Pulmonary artery endothelial cell (primary cell): Measurements from ENCODE around the gene ABO. TPM values are rescaled to one million over a fixed set of nuclear protein-coding genes. Genes with fewer than 3 reads are reported as not detected.
"Not testable (repeated sequence)": the region's sequence is repeated elsewhere in the genome, so short reads cannot be mapped to it uniquely, and the experiment has no call there.

Source experiments
- DNase-seq: peaks from one replicate; pipeline ENCODE4 v3.0.0-alpha.2; 2011; ENCODE audit warnings: low read depth, low spot score
- total RNA-seq: library from RNA; depleted of rRNA; stranded (reverse); fragments of >200 nt; gene quantifications from 2 replicates; pipeline ENCODE4 v1.2.3, GENCODE V29; 2014

ABO gene
- total RNA-seq, 1 donor from 2014 or later: not detected

DNA sequence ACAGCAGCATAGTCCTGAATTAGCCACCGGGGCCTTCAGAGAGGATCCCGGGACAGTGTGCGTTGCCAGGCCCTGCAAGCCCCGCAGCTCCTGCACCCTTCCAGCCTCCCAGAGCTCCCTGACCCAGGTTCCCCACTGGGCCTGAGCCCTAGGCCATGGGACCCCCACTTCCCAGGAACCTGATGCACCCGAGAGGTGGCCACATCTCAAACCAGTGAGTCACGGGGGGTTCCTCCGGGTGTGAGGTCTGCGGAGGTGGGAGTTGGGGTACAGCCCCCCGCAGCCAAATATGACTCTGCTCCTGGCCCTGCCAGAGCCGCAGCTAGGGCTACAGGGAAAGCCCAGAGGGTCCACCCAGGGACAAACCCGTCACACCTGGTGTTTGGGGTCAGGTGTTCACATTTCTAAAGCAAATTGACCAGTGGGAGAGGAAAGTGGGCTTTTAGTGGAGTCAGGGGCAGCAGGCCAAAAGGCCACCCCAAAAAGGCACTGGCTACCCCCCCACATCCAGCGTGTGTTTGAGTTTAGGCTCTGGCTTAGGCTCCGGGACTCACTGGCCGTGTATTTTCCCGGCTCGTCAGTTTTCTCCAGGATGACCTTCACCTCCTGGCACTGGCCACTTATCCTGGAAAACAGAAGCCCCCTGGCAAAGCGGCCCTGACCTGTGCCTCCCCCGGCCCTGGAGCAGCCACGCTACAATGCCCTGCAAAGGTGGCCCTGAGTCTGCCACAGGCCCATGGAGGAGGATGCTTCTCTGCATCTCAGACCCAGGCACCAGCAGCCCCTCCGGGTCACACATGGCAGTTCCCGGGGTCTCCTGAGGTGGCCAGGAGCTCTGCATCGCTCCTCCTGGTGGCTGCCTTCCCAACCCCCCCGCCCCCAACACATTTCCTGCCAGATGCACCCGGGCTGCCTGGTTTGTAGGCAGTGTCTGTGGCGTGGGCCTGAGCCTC, 48.5 kb downstream of the ABO start:
- no peak for DNase-seq

DNA sequence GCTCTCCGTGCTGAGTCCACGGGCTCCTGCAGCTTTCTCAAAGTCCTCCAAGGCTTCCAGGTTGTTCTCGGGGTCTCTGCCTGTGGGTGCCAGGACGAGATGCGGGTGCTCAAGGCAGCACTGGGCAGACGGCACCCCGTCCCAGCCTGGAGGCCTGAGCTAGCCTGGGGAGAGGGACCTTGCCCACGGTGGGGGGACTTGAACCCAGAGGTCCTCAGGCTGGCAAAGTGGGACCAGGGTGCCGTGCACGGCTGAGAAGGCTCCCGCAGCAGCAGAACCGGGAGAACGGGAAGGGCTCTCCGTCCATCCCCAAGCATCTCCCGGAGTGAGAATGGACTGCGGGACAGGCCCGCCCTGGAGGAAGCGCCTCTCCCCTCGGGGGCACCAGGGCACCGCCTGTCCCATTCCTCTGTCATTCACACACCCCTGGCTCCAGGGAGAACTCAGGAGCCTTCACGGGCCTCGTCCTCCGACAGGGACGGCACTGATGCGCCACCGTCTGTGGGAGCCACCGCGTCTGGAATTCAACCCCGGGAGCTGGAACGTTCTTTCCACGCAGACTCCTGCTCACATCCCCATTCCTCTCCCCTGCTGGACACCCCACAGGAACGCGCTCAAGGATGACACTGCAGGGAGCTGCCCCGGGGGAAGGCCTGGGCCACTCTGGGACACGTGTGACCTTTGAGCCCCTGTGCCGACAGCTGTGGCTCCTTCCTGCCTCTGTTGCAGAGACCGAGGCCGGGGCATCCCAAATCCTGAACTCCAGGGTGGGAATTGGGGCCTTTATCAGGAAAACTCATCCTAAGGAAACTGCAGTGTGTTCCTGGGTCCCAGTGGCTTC, 49.6 kb downstream of the ABO start:
- DNase-seq: no peak

DNA sequence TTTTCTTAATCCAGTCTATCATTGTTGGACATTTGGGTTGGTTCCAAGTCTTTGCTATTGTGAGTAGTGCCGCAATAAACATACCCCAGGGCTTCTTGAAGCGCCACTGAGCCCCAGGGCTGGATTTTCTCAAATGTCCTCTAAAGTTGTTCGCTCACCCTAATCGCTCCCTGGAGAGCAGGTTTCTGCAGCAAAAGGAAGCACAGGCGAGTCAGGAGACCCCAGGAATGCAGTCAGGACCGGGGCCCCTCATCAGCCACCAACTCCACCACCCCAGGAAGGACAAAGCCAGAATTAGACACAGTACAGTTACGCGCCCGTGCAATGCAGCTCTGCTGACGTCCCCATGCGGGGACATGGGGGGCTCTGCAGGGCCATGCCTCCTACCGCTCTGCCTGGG, 50.2 kb downstream of the ABO start:
- no peak for DNase-seq

DNA sequence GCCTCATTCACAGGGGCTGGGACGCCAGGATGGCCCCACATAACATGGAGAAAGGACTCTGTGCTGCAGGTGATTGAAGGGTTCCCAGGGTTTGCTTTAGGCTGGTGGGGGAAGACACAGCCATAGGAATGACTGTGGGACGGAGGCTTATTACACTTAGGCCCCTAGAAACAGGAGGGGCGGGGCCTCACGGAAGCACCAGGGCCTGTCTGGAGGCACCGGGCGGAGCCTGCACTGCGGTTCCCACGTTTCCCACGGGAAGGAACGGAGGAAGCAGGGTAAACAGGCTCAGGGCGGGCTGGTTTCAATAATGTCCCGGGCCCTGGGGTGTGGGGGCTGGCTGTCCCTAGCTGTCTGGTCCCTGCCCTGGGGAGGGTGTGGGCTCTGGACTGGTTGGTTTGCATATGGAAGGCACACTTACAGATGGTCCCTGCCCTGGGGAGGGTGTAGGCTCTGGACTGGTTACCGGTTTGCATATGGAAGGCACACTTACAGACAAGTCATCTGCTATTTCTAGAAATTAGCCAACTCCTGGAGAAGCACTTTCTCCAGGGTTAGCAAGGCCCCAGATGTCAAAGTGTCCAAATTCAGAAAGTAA, 51.7 kb downstream of the ABO start:
- DNase-seq: not testable (repeated sequence)

DNA sequence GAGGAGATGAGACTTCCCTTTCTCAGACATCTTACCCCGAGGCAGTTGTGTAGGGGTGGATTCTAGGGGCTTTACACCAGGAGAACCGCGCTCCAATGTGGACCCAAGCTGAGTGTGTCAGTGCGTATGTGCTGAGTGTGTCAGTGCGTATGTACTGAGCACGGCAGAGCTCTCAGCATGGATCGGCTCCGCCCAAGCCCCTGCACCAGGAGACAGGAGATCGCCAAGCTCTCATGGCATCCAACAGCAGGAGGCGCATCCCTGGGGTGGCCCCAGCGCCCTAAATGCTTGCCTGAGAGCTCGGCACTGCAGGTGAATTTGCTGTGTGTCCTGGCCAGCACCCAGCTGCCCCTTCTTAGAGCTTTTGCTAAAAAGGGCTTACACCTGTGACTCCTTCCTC, 53.0 kb downstream of the ABO start:
- not testable (repeated sequence) for DNase-seq

DNA sequence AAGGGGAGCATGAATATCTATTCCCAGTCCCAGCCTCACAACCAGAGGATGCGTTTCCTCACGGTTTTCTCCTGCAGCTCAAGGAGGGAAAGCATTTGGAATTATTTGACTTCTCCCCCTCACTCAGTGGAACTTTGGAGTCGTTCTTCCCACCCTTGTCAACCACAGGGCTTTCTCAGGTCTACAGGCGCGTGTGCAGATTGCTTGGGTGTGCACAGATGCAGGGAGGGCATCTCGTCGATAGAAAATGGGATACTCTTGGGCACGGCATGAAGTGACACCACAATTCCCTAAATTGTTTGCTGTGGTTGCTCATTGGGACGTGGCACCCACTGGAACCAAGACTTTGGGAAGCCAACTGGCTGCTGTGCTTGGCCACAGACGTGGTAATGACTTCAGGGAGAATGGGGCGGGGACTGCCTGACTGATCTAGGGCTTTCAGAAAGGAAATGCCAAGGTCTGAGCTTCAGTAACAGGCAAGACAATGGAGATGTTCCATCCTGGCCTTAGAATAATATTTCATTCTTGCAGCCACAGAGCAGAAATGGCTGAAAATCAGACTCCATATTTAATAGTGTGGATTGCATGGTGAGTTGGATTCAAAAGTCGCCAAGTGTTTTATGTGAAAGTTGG, 53.7 kb downstream of the ABO start:
- DNase-seq: no peak

DNA sequence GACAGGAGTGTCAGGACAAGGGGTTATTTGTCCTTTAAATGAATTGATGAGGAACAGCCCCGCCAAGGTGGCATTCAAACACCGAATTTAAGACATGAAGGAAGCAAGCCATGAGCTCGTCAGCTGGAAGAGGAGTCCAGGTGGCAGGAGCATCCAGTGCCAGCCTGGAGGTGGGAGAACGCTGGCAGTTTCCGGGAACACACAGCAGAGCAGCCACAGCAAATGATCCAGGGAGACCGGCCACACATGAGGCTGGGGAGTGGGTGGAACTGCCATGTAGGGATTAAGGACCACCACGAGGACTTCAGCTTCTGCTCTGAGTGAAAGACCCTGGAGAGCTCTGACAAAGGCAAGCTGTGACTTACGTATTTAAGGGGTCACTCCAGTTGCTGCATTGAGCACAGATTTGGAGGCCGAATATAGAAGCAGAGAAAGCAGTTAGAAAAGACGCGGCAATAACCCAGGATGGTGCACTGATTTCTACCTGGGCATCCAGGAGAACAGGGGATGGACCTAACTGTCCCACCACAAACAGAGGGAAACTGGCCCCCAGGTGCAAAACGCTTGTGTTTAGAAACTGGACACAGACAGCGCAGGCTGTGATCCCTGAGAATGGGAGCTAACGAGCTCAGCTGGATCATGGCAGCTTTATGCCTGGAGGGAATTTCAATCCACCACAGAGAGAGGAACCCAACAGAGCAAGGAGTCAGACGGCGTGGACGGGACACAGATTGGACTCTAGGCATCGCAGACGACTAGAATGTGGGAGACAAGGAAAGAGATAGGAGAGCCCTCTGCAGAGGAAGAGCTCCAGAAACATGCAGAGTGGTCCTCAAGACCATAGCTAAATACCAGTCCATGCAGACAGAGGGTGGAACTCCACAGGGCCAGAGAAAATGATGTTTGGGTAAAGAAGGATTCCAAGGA, 56.7 kb downstream of the ABO start:
- not testable (repeated sequence) for DNase-seq

DNA sequence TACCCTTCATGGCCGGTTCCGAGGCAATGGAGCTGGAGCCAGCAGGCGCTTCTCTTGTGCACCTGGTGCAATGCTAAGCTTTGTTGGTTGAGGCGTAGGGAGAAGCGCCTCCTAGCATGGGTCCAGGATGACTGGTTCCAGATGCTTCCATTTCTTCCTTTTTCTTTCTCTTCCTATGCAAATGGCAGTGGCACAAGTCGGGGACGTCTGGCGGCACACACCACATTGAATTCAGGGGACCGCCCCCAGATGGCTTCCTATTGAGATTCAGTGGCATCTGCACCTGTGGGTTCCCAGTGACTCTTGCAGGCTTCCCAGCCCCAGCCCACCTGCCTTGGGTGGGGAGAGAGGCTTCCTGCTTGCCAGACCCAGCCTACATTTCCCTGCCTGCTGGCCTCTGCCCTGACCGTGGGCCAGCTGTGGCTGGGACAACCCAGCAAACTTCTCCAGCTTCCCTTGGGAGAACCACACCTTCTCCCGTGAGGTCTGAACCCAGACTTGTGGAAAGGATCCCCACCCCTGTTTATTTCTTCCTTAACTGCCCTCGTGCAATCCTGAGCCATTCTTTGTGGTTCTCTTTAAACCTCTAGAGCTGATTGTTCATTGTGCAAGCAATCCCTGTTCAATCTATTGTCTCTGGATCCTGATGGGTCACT, 57.5 kb downstream of the ABO start:
- not testable (repeated sequence) for DNase-seq

DNA sequence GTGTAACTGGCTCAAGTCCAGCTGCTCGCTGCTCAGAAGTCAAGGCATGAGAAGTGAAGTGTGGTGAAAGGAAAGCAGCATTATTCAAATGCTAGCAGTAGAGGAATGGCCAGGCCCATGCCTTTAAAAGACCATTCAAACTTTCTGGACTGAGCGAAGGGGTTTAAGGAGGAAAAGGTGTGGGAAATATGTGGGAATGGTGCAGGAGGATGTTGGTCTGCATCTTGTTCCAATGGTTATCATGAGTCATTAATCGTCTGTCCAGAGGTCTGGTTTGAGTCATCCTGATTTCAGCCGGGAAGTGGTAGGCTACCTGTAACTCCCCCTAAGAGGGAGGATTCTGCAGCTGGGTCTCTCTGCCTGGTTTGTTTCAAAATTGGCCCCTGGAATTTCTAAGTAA, 60.7 kb downstream of the ABO start:
- DNase-seq: not testable (repeated sequence)

DNA sequence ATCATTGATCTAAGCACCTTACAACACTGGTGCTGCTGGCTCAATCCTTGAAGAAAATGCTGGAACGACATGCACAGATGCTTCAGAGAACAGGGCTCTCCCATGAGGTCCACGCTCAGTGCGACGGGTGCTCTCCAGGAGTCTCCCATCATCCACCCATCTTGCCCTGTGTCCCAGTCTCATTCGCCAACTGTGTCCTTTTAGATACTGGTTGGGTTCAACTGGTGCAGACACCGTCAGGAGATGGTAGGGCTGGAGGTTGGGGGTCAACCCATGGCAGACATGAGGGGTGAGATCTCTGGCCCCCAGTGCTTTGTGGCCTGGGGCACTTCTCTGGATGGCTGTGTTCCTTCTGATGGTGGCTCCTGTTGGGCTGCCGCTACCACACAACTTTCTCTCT, 64.4 kb downstream of the ABO start:
- DNase-seq: no peak

DNA sequence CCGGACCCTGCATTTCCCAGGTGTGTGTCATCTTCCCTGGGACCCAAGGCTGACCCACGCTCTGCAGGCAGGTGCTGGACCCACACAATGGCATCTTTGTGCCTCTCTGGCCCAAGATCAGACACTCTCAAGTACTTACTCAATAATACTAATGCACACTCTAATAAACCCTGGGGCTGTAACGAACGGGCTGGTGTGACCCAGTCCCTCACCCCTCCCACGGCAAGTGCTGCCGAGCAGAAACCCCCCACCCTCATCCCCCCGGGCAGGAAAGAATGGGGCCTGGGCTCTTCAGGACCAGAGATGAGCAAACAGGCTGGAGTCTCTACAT, 64.8 kb downstream of the ABO start:
- no peak for DNase-seq

DNA sequence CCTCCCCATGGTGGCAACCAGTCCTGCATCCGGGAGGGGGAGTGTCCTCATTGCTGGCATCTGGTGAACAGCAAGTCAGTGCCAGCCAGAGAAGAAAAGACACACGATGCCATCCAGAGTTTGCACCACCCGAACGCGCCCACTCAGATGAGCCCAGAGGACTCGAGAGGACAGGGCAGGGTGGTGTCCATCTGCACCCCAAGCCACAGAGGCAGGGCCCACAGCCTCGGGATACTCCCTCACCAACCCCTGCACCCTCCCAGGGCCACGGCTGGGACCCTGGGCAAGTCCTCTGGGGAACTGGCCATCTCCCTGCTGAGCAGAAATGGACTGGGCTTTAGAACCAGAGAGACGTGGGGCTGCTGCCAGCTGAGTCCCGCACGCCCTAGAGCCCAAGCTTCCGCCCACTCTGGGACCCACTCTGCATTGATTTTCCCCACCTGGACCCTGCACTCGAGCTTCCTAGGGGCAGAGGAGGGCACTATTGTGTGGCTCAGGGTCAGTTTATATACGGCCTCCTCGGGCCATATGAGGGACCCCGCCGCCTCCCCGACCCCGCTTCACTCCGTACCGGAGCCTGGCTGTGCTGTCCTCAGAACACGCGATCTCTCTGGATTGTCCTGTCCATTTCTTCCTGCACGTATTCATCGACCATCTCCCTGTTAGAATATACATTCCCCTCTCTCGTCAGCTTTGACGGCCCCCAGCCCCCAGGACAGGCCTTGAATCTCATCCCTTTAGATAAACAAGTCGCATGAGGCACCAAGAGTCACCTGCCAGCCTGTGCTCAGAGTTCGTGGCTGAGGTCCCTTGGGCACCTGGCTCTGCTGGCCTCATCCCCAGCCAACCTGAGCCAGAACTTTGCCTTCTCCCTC, 65.4 kb downstream of the ABO start:
- DNase-seq: not testable (repeated sequence)

DNA sequence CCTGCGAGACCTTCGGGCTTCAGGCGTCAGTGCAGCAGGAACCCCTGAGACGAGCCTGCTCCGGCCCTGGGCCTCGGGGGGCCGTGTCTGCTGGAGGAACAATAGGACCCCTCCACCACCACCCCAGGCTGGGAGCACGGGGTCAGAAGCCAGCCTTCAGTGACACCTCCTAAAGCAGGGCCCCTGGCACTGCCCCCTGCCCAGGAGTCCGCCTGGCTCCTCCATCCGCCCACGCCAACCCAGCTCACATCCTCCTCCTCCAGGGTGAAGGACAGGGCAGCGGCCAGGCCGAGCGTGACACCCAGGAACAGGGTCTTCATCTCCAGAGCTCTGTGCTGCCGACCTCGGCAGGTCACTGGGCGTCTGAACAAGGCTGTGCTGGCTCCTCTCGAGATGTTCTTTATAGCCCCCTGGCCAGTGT, 66.1 kb downstream of the ABO start, which contains the start of gene OBP2B:
TSS of gene OBP2B (minus strand) at position 371 of the 421 bp plus-strand sequence. CDS start at position 320, 51 bp downstream.
- not testable (repeated sequence) for DNase-seq

DNA sequence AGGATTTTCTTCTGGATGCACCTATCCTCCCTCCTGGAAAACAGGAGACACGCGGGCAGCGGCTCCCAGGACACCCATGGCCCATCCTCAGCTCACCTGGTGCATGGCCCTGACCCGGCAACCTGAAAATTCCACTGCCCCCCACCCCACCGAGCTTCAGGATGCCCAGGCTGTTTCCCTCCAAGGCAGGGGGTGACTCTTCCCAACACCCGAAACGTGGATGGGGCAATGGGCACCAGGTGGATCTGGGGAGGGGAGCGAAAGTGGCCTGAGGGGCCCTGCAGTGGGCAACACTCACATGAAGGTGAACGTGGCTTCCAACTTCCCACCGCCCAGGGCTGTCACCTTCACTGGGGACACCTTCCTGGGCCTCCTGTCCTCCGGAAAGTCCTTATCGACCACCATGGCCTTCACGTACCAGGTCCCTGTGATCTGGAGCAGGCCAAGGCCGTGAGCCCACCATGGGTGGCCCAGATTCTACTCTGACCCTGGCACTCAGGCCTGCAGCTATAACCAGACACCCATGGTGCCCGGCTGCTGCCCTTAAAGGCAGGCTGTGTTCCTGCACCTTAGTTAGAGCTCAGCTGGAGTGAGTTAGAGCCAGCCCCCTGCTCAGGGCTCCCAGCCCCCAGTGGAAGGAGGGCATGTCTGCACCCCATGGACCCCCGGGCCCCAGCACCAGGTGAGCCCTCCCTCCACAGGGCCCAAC, 66.7 kb downstream of the ABO start:
- DNase-seq: not testable (repeated sequence)

DNA sequence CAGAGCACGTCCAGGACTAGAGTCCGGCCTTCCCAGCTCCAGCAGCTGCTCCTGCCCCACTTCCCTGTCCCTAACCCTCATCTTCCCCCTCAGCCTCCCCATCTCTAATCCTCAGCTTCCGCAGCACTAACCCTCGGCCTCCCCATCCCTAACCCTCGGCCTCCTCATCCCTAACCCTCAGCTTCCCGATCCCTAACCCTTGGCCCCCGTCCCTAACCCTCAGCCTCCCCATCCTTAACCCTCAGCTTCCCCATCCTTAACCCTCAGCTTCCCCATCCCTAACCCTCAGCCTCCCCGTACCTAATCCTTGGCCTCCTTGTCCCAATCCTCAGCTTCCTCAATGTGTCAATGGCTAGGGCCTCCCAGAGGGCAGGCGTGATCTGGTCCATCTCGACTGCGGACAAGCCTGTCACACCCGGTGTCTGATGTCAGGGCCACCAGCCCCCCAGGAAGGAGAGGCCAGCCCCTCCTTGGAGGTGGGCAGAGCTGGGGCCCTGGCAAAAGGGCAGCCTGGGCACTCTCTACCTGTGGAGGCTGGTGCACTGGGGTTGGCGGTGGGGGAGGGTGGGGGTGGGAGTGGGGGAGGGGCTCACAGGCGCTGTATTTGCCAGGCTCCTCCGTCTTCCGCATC, 67.3 kb downstream of the ABO start:
- no peak for DNase-seq

DNA sequence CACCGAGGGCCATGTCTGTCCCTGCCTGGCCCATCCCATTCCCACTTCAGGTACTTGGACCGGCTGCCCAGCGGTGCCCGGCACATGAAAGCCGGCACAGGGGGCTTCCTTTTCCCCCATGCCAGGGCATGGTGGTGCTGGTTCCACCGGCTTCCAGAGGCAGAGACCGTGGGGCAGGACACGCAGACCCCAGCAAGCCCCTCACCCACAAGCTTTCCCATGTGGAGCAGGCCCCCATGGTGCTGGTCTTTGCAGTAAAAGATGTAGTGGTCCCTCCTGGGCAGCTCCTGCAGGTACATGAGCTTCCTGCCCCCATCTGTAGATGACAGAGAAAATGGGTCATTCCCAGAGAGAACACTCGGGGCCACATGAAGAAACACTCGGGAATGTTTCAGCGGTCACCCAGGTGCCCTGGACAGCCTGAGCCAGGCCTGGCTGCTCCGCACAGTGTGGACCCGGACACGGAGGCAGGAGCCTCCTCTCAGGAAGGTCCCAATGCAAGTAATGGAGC, 67.9 kb downstream of the ABO start:
- DNase-seq: no peak
